ENCODE measurements around the gene UQCR10. TPM values are rescaled to one million over a fixed set of nuclear protein-coding genes. Genes with fewer than 3 reads are reported as not detected.

UQCR10 gene
- total and polyA plus RNA-seq, 9 of the 15 experiments (the other 6 are each of a cell fraction or from before 2014, with no cell fraction given) = 128 to 903 (median 163) TPM

DNA sequence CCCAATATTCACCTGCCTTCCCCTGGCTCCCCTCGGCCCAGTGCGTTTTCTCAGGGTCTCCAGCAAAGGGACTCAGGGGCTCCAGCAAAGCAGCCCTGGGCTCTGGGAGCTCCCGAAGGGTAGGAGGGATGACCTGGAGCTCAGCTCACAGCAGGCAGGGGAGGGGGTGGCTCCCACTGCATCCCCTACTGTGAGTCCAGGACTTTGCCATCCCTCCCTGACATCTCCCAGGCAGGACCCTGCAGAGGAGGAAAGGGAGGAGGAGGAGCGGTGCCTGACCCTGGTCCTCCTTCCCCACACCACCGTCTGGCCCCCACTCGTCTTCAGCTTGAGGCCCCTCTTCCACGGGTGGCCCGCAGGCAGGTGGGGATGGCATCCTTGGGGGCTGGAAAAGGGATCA is 42.3 kb upstream of the UQCR10 start:
- Histone ChIP-seq H3K9me3 (replicated peaks; ENCODE audit: control insufficient read depth, insufficient read depth, low read depth, low read length) (no peaks in the 10 kb centered on the region), H2AFZ (ENCODE audit: low read depth, low read length) (no peak overlapping the region), H3K79me2 (ENCODE audit: control insufficient read depth, insufficient read depth, low read length) (no peaks in the 10 kb centered on the region), H3K27ac (ENCODE audit: extremely low read depth, low read depth, low read length) (no peak overlapping the region), H3K36me3 (ENCODE audit: control insufficient read depth, insufficient read depth, low read length) (no peaks in the 10 kb centered on the region), H3K27me3 (ENCODE audit: control insufficient read depth in 2 of 2, insufficient read depth in 2 of 2, low read length in 2 of 2) (no peaks in the 10 kb centered on the region; a peak in 1 of 5 replicates), H3K4me2 (ENCODE audit: insufficient read depth, low read length) (no peak overlapping the region), H3K4me3 (no peak overlapping the region), H3K9ac (ENCODE audit: insufficient read depth in 1 of 2, low read depth in 2 of 2, low read length in 2 of 2) (peak overlapping the region in 1 of 2 experiments; percentile 35; a peak in 1 of 4 replicates), H3K4me1 (replicated peaks in 1 of 2; ENCODE audit: control insufficient read depth in 2 of 2, insufficient read depth in 2 of 2, low read length in 2 of 2) (peaks cover 14 to 48% of the 10 kb centered on the region in 2 experiments; a peak in 4 of 5 replicates), H3K9me1 (ENCODE audit: control insufficient read depth, insufficient read depth, low read length) (peaks cover 4% of the 10 kb centered on the region), H4K20me1 (replicated peaks; ENCODE audit: control insufficient read depth, insufficient read depth, low read length) (no peaks in the 10 kb centered on the region)
- no TSS peak for BruUV-seq (replicated peaks)
- POLR2A ChIA-PET = interaction anchor here (0.6 kb wide), 1 partner anchor 10 kb away, joined by 4 read pairs; no protein-coding TSS in a partner anchor
- intact Hi-C loops (cut with micrococcal nuclease) = loop anchor here (5.0 kb wide), 1 partner anchor 282 kb away; no protein-coding TSS in a partner anchor
- WGBS (ENCODE audit: insufficient coverage, low coverage, missing lambda C conversion rate) = 15% methylated on average over 4 of the region's 8 CpGs
- DNase-seq (ENCODE audit: extremely low read depth in 1 of 4, low spot score in 3 of 4) (no peak), ATAC-seq (no peak), FAIRE-seq (no peak)
- CTCF ChIA-PET (ENCODE audit: low intra/inter-chr PET ratio) = no interaction called here
- in situ Hi-C loops (cut with MboI) = no loop called here
- TF ChIP-seq PYGO2 (tag; IDR thresholded peaks at IDR 0.05) (no peak), ZNF224 (CRISPR knock-in tag; IDR thresholded peaks at IDR 0.05) (no peak), NUFIP1 (IDR thresholded peaks at IDR 0.05; ENCODE audit: partially characterized antibody) (no peak), ZNF282 (CRISPR knock-in tag; IDR thresholded peaks at IDR 0.05) (no peak), ZNF780A (CRISPR knock-in tag; IDR thresholded peaks at IDR 0.05) (no peak), ZNF124 (CRISPR knock-in tag; IDR thresholded peaks at IDR 0.05) (no peak)
- TF ChIP-seq, protein P1, sequence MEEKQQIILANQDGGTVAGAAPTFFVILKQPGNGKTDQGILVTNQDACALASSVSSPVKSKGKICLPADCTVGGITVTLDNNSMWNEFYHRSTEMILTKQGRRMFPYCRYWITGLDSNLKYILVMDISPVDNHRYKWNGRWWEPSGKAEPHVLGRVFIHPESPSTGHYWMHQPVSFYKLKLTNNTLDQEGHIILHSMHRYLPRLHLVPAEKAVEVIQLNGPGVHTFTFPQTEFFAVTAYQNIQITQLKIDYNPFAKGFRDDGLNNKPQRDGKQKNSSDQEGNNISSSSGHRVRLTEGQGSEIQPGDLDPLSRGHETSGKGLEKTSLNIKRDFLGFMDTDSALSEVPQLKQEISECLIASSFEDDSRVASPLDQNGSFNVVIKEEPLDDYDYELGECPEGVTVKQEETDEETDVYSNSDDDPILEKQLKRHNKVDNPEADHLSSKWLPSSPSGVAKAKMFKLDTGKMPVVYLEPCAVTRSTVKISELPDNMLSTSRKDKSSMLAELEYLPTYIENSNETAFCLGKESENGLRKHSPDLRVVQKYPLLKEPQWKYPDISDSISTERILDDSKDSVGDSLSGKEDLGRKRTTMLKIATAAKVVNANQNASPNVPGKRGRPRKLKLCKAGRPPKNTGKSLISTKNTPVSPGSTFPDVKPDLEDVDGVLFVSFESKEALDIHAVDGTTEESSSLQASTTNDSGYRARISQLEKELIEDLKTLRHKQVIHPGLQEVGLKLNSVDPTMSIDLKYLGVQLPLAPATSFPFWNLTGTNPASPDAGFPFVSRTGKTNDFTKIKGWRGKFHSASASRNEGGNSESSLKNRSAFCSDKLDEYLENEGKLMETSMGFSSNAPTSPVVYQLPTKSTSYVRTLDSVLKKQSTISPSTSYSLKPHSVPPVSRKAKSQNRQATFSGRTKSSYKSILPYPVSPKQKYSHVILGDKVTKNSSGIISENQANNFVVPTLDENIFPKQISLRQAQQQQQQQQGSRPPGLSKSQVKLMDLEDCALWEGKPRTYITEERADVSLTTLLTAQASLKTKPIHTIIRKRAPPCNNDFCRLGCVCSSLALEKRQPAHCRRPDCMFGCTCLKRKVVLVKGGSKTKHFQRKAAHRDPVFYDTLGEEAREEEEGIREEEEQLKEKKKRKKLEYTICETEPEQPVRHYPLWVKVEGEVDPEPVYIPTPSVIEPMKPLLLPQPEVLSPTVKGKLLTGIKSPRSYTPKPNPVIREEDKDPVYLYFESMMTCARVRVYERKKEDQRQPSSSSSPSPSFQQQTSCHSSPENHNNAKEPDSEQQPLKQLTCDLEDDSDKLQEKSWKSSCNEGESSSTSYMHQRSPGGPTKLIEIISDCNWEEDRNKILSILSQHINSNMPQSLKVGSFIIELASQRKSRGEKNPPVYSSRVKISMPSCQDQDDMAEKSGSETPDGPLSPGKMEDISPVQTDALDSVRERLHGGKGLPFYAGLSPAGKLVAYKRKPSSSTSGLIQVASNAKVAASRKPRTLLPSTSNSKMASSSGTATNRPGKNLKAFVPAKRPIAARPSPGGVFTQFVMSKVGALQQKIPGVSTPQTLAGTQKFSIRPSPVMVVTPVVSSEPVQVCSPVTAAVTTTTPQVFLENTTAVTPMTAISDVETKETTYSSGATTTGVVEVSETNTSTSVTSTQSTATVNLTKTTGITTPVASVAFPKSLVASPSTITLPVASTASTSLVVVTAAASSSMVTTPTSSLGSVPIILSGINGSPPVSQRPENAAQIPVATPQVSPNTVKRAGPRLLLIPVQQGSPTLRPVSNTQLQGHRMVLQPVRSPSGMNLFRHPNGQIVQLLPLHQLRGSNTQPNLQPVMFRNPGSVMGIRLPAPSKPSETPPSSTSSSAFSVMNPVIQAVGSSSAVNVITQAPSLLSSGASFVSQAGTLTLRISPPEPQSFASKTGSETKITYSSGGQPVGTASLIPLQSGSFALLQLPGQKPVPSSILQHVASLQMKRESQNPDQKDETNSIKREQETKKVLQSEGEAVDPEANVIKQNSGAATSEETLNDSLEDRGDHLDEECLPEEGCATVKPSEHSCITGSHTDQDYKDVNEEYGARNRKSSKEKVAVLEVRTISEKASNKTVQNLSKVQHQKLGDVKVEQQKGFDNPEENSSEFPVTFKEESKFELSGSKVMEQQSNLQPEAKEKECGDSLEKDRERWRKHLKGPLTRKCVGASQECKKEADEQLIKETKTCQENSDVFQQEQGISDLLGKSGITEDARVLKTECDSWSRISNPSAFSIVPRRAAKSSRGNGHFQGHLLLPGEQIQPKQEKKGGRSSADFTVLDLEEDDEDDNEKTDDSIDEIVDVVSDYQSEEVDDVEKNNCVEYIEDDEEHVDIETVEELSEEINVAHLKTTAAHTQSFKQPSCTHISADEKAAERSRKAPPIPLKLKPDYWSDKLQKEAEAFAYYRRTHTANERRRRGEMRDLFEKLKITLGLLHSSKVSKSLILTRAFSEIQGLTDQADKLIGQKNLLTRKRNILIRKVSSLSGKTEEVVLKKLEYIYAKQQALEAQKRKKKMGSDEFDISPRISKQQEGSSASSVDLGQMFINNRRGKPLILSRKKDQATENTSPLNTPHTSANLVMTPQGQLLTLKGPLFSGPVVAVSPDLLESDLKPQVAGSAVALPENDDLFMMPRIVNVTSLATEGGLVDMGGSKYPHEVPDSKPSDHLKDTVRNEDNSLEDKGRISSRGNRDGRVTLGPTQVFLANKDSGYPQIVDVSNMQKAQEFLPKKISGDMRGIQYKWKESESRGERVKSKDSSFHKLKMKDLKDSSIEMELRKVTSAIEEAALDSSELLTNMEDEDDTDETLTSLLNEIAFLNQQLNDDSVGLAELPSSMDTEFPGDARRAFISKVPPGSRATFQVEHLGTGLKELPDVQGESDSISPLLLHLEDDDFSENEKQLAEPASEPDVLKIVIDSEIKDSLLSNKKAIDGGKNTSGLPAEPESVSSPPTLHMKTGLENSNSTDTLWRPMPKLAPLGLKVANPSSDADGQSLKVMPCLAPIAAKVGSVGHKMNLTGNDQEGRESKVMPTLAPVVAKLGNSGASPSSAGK (IDR thresholded peaks at IDR 0.05) = no peak
- TF ChIP-seq, protein P2, sequence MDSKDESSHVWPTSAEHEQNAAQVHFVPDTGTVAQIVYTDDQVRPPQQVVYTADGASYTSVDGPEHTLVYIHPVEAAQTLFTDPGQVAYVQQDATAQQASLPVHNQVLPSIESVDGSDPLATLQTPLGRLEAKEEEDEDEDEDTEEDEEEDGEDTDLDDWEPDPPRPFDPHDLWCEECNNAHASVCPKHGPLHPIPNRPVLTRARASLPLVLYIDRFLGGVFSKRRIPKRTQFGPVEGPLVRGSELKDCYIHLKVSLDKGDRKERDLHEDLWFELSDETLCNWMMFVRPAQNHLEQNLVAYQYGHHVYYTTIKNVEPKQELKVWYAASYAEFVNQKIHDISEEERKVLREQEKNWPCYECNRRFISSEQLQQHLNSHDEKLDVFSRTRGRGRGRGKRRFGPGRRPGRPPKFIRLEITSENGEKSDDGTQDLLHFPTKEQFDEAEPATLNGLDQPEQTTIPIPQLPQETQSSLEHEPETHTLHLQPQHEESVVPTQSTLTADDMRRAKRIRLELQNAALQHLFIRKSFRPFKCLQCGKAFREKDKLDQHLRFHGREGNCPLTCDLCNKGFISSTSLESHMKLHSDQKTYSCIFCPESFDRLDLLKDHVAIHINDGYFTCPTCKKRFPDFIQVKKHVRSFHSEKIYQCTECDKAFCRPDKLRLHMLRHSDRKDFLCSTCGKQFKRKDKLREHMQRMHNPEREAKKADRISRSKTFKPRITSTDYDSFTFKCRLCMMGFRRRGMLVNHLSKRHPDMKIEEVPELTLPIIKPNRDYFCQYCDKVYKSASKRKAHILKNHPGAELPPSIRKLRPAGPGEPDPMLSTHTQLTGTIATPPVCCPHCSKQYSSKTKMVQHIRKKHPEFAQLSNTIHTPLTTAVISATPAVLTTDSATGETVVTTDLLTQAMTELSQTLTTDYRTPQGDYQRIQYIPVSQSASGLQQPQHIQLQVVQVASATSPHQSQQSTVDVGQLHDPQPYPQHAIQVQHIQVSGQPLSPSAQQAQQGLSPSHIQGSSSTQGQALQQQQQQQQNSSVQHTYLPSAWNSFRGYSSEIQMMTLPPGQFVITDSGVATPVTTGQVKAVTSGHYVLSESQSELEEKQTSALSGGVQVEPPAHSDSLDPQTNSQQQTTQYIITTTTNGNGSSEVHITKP (IDR thresholded peaks at IDR 0.05; ENCODE audit: partially characterized antibody) = no peak
